Smooth muscle cell (in vitro differentiated cells): ENCODE measurements around the gene STXBP5L. TPM values are rescaled to one million over a fixed set of nuclear protein-coding genes. Genes with fewer than 3 reads are reported as not detected.
"Not testable (repeated sequence)": the region's sequence is repeated elsewhere in the genome, so short reads cannot be mapped to it uniquely, and the experiment has no call there.

Experiments
- DNase-seq: peaks from one replicate; lab custom pipeline; 2025; ENCODE audit not compliant: unreplicated experiment; lab: John Stamatoyannopoulos, UW
- H2AFZ ChIP-seq: fragments of 200-600 bp; sonication (generic); 2 replicates; pipeline ENCODE4 v1.6.0; 2016; ENCODE audit warnings: antibody characterized with exemption, low read depth, mild to moderate bottlenecking
- H3F3A ChIP-seq: fragments of 200-600 bp; sonication (generic); 2 replicates; pipeline ENCODE4 v1.6.0; 2017; ENCODE audit warnings: antibody characterized with exemption, low read depth
- H3K27ac ChIP-seq: fragments of 200-600 bp; sonication (generic); 2 replicates; pipeline ENCODE4 v1.5.1; 2016; ENCODE audit warnings: low read depth, mild to moderate bottlenecking
- H3K27me3 ChIP-seq: fragments of 200-600 bp; sonication (generic); 2 replicates; pipeline ENCODE4 v1.6.1; 2016; ENCODE audit warnings: low read depth, mild to moderate bottlenecking
- H3K36me3 ChIP-seq: fragments of 200-600 bp; sonication (generic); 2 replicates; pipeline ENCODE4 v1.5.1; 2016; ENCODE audit warnings: low read depth
- H3K4me1 ChIP-seq: fragments of 200-600 bp; sonication (generic); 2 replicates; pipeline ENCODE4 v1.5.1; 2016; ENCODE audit warnings: low read depth
- H3K4me2 ChIP-seq: fragments of 200-600 bp; sonication (generic); 2 replicates; pipeline ENCODE4 v1.6.0; 2016; ENCODE audit warnings: mild to moderate bottlenecking
- H3K4me3 ChIP-seq: fragments of 200-600 bp; sonication (generic); 2 replicates; pipeline ENCODE4 v1.5.1; 2016; ENCODE audit warnings: mild to moderate bottlenecking
- H3K79me2 ChIP-seq: fragments of 200-600 bp; sonication (generic); 2 replicates; pipeline ENCODE4 v1.6.0; 2016; ENCODE audit warnings: low read depth, mild to moderate bottlenecking
- H3K9ac ChIP-seq: fragments of 200-600 bp; sonication (generic); 2 replicates; pipeline ENCODE4 v1.6.0; 2016; ENCODE audit warnings: low read depth
- H3K9me3 ChIP-seq: fragments of 200-600 bp; sonication (generic); replicated peaks from 2 replicates; pipeline ENCODE4 v1.5.1; 2016; ENCODE audit warnings: low read depth
- H4K20me1 ChIP-seq: fragments of 200-600 bp; sonication (generic); 2 replicates; pipeline ENCODE4 v1.6.0; 2016; ENCODE audit warnings: low read depth
- WGBS: methylation state at CpG from one replicate; pipeline ENCODE4 v1.1.7; 2016; ENCODE audit warnings: low lambda C conversion rate; 5-methylcytosine and 5-hydroxymethylcytosine counted together
- polyA plus RNA-seq: library from polyadenylated mRNA; unstranded; fragments of >200 nt; fragmentation: Nextera tagmentation; extraction: Ambion mirVana; gene quantifications from 2 replicates; pipeline ENCODE4 v1.2.1, GENCODE V29; 2016
- total RNA-seq: library from RNA; depleted of rRNA; stranded (reverse); fragments of >200 nt; gene quantifications from 2 replicates; pipeline ENCODE4 v1.2.3, GENCODE V29; 2014
- TF ChIP-seq, protein P1 (sequence below): fragments of 200-600 bp; sonication (generic); IDR thresholded peaks from 2 replicates; pipeline ENCODE4 v1.5.1; 2017; ENCODE audit warnings: borderline replicate concordance, mild to moderate bottlenecking, antibody characterized with exemption; ENCODE audit not compliant: insufficient read depth, poor library complexity, severe bottlenecking

STXBP5L gene
- total and polyA plus RNA-seq, 2 experiments from 2014 or later = 3.3 to 10.3 TPM

DNA sequence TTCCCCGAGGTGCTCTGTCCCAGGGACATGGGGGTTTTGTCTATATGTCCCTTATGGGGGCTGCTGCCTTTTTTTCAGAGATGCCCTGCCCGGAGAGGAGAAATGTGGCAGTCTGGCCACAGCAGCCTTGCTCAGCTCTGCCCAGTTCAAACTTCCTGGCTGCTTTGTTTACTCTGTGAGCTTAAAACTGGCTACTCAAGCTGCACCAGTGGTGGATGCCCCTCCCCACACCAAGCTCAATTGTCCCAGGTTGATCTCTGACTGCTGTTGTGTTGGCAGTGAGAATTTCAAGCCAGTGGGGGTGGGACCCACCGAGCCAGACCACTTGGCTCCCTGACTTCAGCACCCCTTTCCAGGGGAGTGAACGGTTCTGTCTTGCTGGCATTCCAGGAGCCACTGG lies 188.9 kb downstream of the STXBP5L start:
- no peak for DNase-seq
- Histone ChIP-seq H3K36me3 (no peaks in the 10 kb centered on the region), H3K4me3 (no peak overlapping the region), H2AFZ (no peak overlapping the region), H3K4me1 (no peaks in the 10 kb centered on the region), H3K4me2 (no peak overlapping the region), H4K20me1 (no peaks in the 10 kb centered on the region), H3K27ac (no peak overlapping the region), H3K27me3 (no peaks in the 10 kb centered on the region), H3F3A (no peaks in the 10 kb centered on the region), H3K79me2 (no peaks in the 10 kb centered on the region), H3K9me3 (no peaks in the 10 kb centered on the region), H3K9ac (no peak overlapping the region)
- TF ChIP-seq, protein P1, sequence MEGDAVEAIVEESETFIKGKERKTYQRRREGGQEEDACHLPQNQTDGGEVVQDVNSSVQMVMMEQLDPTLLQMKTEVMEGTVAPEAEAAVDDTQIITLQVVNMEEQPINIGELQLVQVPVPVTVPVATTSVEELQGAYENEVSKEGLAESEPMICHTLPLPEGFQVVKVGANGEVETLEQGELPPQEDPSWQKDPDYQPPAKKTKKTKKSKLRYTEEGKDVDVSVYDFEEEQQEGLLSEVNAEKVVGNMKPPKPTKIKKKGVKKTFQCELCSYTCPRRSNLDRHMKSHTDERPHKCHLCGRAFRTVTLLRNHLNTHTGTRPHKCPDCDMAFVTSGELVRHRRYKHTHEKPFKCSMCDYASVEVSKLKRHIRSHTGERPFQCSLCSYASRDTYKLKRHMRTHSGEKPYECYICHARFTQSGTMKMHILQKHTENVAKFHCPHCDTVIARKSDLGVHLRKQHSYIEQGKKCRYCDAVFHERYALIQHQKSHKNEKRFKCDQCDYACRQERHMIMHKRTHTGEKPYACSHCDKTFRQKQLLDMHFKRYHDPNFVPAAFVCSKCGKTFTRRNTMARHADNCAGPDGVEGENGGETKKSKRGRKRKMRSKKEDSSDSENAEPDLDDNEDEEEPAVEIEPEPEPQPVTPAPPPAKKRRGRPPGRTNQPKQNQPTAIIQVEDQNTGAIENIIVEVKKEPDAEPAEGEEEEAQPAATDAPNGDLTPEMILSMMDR = no peak
- WGBS = 83% methylated on average over 4 of the region's 4 CpGs

GRCh38 chr3:121111086-121111485 lies 203.1 kb downstream of the STXBP5L start:
- H4K20me1 ChIP-seq, H3K9ac ChIP-seq, H3K27me3 ChIP-seq, H3K4me3 ChIP-seq, H3K79me2 ChIP-seq, H3K9me3 ChIP-seq, H2AFZ ChIP-seq, H3K27ac ChIP-seq, DNase-seq, H3K36me3 ChIP-seq, H3K4me1 ChIP-seq, H3K4me2 ChIP-seq, H3F3A ChIP-seq: not testable (repeated sequence)
- WGBS = 96% methylated on average over 2 of the region's 2 CpGs

DNA sequence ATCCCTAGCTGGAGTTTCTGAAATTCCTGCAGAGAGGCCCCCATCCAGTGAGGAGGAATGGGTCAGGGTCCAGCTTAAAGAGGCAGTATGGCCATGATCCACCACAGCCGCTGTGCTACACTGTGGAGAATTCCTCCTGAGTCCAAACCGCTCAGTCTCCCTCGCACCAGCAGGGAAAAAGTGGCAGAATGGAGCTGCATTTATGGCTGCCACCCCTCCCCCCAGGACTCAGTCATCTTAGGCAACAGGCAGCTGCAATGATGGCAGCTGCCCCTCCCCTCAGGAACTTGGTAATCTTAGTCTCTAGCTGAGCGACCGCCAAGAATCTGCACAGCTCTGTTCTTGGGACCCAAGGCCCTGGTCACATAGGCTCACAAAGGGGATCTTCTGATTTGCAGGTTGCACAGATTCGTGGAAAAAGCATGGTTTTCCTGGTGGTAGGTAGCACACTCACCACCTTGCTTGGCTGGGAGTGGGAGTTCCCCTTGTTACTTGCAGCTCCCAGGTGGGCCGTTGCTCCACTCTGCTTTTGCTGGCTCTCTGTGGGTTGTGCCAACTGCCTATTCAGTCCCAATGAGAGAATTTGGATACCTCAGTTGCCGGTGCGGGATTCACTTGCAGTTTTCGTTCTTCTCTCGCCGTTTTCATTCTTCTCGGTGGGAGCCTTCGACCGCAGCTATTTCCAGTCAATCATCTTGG lies 204.1 kb downstream of the STXBP5L start:
- peaks cover 8% of the 10 kb centered on the region for H3K36me3 ChIP-seq
- no peak overlapping the region for H3K27ac ChIP-seq
- H3K4me3 ChIP-seq = no peak overlapping the region
- TF ChIP-seq, protein P1 = no peak
- H3K27me3 ChIP-seq = no peaks in the 10 kb centered on the region
- 85% methylated on average over 15 of the region's 15 CpGs for WGBS
- H3K9ac ChIP-seq = no peak overlapping the region
- DNase-seq = no peak
- H2AFZ ChIP-seq = no peak overlapping the region
- H3F3A ChIP-seq = no peaks in the 10 kb centered on the region
- H3K4me1 ChIP-seq = no peaks in the 10 kb centered on the region
- no peaks in the 10 kb centered on the region for H3K79me2 ChIP-seq
- H3K9me3 ChIP-seq = no peaks in the 10 kb centered on the region
- no peak overlapping the region for H3K4me2 ChIP-seq
- no peaks in the 10 kb centered on the region for H4K20me1 ChIP-seq

GRCh38 chr3:121126033-121126706 lies 218.2 kb downstream of the STXBP5L start:
- 57% methylated on average over 1 of the region's 1 CpG for WGBS
- H3K9me3 ChIP-seq = no peaks in the 10 kb centered on the region
- H4K20me1 ChIP-seq = no peaks in the 10 kb centered on the region
- no peak for DNase-seq
- TF ChIP-seq, protein P1 = no peak
- H3K9ac ChIP-seq = no peak overlapping the region
- no peak overlapping the region for H3K4me2 ChIP-seq
- H3K4me3 ChIP-seq = no peak overlapping the region
- H3K79me2 ChIP-seq = no peaks in the 10 kb centered on the region
- no peaks in the 10 kb centered on the region for H3K27me3 ChIP-seq
- no peaks in the 10 kb centered on the region for H3K4me1 ChIP-seq
- H3K27ac ChIP-seq = no peak overlapping the region
- no peaks in the 10 kb centered on the region for H3K36me3 ChIP-seq
- H3F3A ChIP-seq = no peaks in the 10 kb centered on the region
- H2AFZ ChIP-seq = no peak overlapping the region
